GM18861 (cell line): ENCODE results near the gene LRP2.
"Not testable (repeated sequence)": the region's sequence is repeated elsewhere in the genome, so short reads cannot be mapped to it uniquely, and the experiment has no call there.

Experiments used
- ATAC-seq: cut with Tn5 transposase; IDR thresholded peaks from one replicate; pipeline ENCODE4 v1.9.1; 2021; ENCODE audit not compliant: unreplicated experiment

LRP2 gene

GRCh38 chr2:169301596-169302335 is 60.6 kb downstream of the LRP2 start:
- ATAC-seq, result no peak

- no peak for ATAC-seq
Measured at GRCh38 chr2:169300636-169301530, 61.5 kb downstream of the LRP2 start.

DNA sequence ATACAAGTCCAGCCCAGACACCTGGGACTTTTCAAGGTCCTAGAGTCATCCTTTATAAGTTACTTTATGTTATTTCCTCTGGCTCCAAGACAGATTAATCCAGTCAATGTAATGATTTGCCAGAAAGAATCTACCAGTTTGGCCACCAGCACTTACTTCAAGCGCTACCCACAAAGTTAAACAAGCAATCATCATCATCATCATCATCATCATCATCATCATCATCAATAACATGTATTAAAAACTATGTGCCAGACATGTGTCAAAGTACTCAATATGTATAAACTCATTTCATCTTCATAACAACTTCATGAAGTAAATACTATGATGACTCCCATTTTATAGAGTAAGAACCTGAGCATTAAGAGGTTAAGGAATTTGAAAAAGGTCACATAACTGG is 64.3 kb downstream of the LRP2 start:
- ATAC-seq, result no peak

GRCh38 chr2:169294001-169294675 is 68.2 kb downstream of the LRP2 start:
- no peak for ATAC-seq

DNA sequence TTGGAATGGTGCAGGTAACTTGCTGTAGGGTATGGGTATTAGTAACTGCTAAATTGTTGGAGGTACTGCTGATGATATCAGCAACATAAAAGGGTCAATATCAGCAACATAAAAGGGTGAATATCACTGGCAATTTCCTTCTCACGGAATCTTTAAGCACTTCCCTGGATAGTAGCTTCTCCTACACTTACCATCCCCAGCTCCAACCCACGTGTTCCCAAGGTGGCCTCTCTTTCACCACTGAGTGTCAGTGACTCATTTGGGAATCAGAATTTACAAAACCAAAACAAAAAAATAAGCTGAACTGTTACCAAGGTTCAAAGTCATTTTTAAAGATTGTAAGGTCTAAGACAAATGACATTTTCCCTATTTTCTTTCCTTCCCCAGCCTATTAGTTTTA is 70.8 kb downstream of the LRP2 start:
- ATAC-seq, result no peak

DNA sequence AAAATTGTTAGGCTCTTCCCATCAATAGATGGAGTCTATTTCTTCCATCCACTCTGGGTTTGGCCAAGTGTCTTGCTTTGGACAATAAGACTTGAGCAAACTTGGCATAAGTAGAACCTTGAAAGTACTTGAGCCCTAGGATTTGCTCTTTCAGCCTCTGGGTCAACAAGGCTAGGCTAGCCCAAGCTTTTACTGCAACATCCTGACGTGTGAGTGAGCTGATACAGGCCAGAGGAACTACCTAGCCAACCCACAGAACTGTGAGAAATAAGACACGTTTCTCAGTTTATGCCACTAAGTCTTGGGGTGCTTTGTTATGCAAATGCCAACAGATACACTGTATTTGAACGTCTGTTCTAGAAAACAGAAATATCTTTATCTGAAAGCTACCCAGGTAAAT is 71.9 kb downstream of the LRP2 start:
- ATAC-seq, result no peak

GRCh38 chr2:169287666-169288065 is 74.7 kb downstream of the LRP2 start:
- no peak for ATAC-seq

DNA sequence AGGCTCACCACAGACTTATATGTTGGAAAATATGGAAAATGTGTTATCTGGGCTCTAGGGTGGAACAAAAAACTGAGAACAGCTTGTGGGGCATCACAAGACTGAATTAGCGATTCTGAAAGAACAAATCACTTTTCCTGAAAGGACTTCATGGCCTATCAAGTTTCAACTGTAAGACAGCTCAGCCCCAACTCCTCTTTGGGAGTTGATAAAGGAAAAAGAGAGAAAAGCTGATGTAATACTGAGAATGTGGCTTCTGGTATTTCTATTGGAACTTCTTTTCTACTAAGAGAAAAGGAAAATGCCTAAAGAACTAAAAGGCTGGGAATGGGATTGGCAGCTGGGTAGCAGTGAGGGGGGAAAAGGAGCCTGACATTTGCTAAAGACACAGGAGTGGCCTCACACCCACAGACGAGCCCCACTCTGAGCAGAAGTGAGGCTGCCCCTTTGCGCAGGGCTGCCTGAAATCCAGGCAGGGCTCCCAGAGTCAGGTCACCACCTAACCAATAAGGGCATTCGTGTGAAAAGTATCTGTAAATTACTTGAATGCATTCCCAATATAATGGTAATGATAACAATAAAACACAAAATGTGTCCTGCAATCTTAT is 75.6 kb downstream of the LRP2 start:
- ATAC-seq, result no peak

DNA sequence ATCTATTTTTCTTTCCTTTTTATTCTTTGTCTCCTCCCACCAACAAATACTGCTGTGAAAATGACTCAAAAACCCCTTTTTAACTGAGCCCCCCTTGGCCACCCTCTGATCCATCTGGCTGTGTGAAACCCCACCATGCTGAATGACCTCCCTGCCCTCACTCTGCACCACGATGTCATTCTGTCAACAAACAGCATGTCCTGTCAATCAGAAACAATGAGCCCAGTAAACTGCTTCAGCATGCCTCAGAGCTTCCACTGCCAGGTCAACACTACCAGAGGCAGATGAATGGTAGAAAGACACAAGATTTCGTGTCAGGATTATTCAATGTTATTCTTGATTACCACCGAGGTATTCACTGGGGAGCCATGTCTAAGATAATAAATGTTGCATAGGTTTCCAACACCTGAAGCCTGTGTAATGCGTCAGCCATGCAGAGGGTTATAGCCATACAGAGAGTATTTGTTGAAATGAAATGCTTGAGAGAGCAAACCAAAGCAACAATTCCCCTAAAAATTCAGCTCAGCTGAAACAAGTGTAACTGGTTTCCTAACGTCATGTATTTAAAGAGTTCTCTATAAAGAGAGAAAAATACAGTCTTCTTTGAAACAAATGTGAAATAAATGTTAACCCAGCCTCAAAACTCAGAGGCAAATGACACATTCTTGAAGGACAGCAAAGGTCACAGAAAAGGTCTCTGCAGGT is 76.7 kb downstream of the LRP2 start:
- no peak for ATAC-seq

GRCh38 chr2:169280502-169280901 is 81.8 kb downstream of the LRP2 start:
- ATAC-seq, result no peak

GRCh38 chr2:169275696-169276444 is 86.5 kb downstream of the LRP2 start:
- ATAC-seq, result no peak

- ATAC-seq, result no peak
Measured at GRCh38 chr2:169272010-169272409, 90.3 kb downstream of the LRP2 start.

DNA sequence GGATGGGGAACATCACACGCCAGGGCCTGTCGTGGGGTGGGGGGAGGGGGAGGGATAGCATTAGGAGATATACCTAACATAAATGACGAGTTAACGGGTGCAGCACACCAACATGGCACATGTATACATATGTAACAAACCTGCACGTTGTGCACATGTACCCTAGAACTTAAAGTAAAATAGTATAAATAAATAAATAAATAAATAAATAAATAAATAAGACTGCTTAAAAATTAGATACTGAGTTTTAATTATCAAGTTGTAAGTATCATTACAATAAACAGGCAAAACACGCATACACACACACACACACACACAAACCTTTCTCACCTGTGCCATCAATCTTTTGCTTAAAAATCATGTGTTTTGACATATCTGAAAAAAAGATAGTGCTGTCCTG is 91.8 kb downstream of the LRP2 start:
- not testable (repeated sequence) for ATAC-seq

DNA sequence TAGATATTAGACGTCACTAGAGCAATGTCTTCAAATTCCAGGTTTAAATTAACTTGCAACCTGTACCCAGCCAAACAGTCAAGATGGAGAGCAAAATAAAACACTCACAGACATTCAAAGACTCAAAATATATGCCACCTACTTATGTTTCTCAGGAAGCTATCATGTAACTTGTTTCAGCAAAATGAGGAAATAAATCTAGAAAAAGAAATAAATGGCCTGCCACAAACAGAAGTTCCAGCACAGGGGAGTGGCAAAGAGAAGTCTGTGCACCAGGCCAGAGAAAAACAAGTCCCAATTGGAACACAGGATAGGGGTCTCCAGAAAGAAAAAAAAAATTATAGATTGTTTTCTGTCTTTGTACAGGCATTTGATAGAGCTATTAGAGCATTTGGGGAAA is 96.7 kb downstream of the LRP2 start:
- ATAC-seq, result no peak

DNA sequence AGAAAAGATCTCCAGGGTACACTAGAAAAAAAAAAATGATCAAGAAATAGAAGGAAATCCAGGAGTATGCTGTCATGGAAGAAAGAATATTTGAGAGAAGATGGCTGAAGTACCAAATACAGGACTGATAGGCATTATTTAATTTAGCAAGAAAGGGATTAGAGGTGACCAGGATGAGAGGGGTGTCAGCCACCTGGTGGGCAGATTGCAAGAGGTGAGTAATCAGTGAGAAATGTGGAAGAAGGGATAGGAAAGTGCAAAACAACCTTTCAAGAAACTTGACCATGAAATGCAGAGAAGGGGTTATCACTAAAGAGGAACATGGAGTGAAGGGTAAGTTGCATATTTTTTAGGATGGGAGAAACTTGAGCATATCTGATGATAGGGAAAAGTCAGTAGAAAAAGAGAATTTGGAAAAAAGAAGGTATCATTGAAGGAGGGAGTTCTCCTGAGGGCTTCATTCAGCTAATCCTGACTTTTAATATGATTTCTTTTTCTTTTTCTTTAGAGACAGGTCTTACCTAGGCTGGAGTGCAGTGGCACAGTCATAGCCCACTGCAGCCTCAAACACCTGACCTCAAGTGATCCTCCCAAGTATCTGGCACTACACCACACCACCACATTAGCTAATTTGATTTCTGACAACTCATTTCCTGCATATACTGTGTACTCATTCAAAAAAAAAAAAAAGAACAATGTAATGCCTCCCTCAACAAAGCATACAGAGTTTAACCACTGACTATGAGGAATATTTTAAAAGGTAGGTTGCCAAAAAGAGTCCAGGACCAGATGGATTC is 101.3 kb downstream of the LRP2 start:
- ATAC-seq, result no peak

- no peak for ATAC-seq
Measured at GRCh38 chr2:169260246-169260645, 102.1 kb downstream of the LRP2 start.

DNA sequence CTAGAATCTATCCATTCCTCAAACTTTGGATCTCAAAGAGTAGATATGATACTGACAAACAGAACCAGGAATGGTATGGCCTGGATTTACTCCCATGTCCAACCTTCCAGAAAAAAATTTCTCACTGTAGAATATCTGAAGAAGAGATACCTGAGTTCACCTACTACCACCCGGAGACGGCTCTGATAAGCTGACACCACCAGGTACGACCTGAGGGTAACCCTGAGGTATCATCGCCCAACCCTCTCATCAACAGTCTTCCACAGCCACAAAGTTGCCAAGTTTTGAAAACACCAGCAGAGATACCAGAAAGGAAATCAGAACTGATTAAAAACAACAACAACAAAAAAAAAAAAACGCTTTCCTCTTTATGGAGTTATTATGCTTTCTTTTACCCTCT is 102.9 kb downstream of the LRP2 start:
- ATAC-seq, result no peak

- ATAC-seq, result no peak
Measured at GRCh38 chr2:169258045-169258601, 104.2 kb downstream of the LRP2 start.

DNA sequence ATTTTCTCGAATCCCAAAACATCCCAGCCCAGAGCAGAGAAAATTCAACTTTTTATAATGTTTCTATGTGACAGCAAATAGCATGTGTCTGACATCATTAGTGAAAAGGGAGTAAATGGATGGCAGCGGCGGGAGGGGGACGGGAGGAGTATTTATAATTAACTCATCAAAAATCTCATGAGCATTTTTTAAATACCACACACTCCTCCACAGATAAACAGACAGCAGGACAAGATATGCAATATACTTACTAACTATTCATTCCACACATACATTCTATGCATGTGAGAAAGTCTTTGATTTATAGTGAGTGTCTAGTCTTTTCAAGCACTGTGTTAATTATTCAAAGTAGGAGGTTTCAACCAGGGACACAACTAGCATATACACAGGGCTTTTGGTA is 107.6 kb downstream of the LRP2 start:
- no peak for ATAC-seq
